ENCODE measurements around the gene GOLGB1. TPM values are rescaled to one million over a fixed set of nuclear protein-coding genes. Genes with fewer than 3 reads are reported as not detected.
"Not testable (repeated sequence)": the region's sequence is repeated elsewhere in the genome, so short reads cannot be mapped to it uniquely, and the experiment has no call there.

Gene GOLGB1
- total and polyA plus RNA-seq, 2 experiments from 2014 or later = 40.2 to 70.2 TPM

GRCh38 chr3:121750087-121750415 is 510 bp upstream of the GOLGB1 start:
- Histone ChIP-seq H3K79me2 (peaks cover 39% of the 10 kb centered on the region), H3K27me3 (no peaks in the 10 kb centered on the region), H3K9me2 (replicated peaks; ENCODE audit: insufficient read depth) (no peaks in the 10 kb centered on the region), H2AFZ (peak overlapping the region; percentile 37), H3K9me3 (ENCODE audit: low read depth) (no peaks in the 10 kb centered on the region), H3K4me1 (ENCODE audit: insufficient read depth) (peaks cover 11% of the 10 kb centered on the region), H4K20me1 (ENCODE audit: insufficient read depth, poor library complexity, severe bottlenecking) (peaks cover 31% of the 10 kb centered on the region), H3K27ac (peak overlapping the region; percentile 68), H3K4me3 (peak overlapping the region; percentile 35), H3K4me2 (peak overlapping the region; percentile 78), H3K36me3 (replicated peaks; ENCODE audit: insufficient read depth, low read depth) (no peaks in the 10 kb centered on the region)
- peak; percentile 8 for DNase-seq (ENCODE audit: low spot score)
- TF ChIP-seq EZH2 (IDR thresholded peaks at IDR 0.05; ENCODE audit: borderline replicate concordance) = no peak
- no peak for TF ChIP-seq CTCF (IDR thresholded peaks at IDR 0.05; ENCODE audit: poor library complexity)
- TF ChIP-seq EZH2phosphoT487 (IDR thresholded peaks at IDR 0.05; ENCODE audit: low read depth, severe bottlenecking, unreplicated experiment) = no peak
- 4% methylated on average over 9 of the region's 9 CpGs for whole genome bisulfite sequencing (ENCODE audit: low lambda C conversion rate, missing lambda C conversion rate)

DNA sequence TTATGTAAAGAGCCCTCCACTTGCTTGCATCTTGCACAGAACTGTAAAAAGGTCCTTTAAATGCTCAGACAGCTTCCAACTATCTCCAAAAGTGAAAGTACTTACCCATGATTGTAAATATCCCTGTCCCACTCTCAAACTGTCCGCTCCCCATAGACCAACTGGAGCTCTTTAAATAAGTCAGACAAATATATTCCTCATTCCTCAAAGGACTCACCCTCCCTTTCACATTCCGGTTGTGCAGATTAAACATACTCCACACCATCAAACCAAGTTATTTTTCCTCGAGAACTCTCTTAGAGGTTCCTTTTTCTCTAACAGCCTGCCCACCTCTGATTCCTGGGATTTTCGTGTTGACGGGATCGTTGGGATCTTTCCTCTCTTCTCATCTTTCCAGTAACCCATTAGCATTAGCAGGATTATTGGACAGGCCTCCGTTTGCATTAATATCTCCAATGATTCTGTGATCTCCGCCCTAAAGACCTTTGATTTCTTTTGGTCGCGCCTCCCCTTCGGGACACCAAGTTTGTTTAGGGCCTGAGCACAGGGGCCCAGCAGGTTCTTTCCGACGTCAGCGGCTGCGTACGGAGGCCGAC is 763 bp downstream of the GOLGB1 start:
- H3K36me3 ChIP-seq (replicated peaks; ENCODE audit: insufficient read depth, low read depth) = no peaks in the 10 kb centered on the region
- no peaks in the 10 kb centered on the region for H3K9me3 ChIP-seq (ENCODE audit: low read depth)
- peak overlapping the region; percentile 85 for H3K4me2 ChIP-seq
- peaks cover 11% of the 10 kb centered on the region for H3K4me1 ChIP-seq (ENCODE audit: insufficient read depth)
- peak overlapping the region; percentile 98 for H3K27ac ChIP-seq
- H3K79me2 ChIP-seq = peaks cover 52% of the 10 kb centered on the region
- peak overlapping the region; percentile 50 for H2AFZ ChIP-seq
- DNase-seq (ENCODE audit: low spot score) = peak; percentile 83
- no peaks in the 10 kb centered on the region for H3K9me2 ChIP-seq (replicated peaks; ENCODE audit: insufficient read depth)
- TF ChIP-seq EZH2phosphoT487 (IDR thresholded peaks at IDR 0.05; ENCODE audit: low read depth, severe bottlenecking, unreplicated experiment) = no peak
- TF ChIP-seq EZH2 (IDR thresholded peaks at IDR 0.05; ENCODE audit: borderline replicate concordance) = no peak
- no peak for TF ChIP-seq CTCF (IDR thresholded peaks at IDR 0.05; ENCODE audit: poor library complexity)
- peak overlapping the region; percentile 86 for H3K4me3 ChIP-seq
- no peaks in the 10 kb centered on the region for H3K27me3 ChIP-seq
- 2% methylated on average over 17 of the region's 17 CpGs for WGBS (ENCODE audit: low lambda C conversion rate, missing lambda C conversion rate)
- H4K20me1 ChIP-seq (ENCODE audit: insufficient read depth, poor library complexity, severe bottlenecking) = peaks cover 44% of the 10 kb centered on the region

DNA sequence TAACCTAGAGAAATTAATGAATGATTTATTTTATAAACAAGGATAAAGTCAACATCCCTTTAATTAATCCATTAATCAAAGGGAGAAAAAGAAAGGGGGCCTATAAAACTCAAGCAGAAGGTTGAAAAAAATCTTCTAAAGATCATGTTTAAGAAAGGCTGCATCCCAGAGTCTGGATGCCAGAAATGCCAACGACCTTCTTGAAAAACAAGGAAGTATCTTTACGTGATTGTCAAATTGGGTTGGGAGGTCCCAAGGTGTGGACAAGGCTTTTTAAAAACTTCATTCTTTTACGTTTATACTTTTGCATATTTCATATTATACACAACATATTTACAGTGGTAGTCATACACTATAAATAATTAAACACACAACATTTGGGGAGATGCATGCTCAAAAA is 1.6 kb downstream of the GOLGB1 start:
- Histone ChIP-seq H3K27me3 (no peaks in the 10 kb centered on the region), H3K36me3 (replicated peaks; ENCODE audit: insufficient read depth, low read depth) (no peaks in the 10 kb centered on the region), H3K9me3 (ENCODE audit: low read depth) (no peaks in the 10 kb centered on the region), H3K4me2 (peak overlapping the region; percentile 85), H2AFZ (no peak overlapping the region), H3K79me2 (peaks cover 60% of the 10 kb centered on the region), H3K4me1 (ENCODE audit: insufficient read depth) (peaks cover 11% of the 10 kb centered on the region), H3K4me3 (peak overlapping the region; percentile 86), H3K9me2 (replicated peaks; ENCODE audit: insufficient read depth) (no peaks in the 10 kb centered on the region), H3K27ac (peak overlapping the region; percentile 98), H4K20me1 (ENCODE audit: insufficient read depth, poor library complexity, severe bottlenecking) (peaks cover 51% of the 10 kb centered on the region)
- 33% methylated on average over 3 of the region's 3 CpGs for WGBS (ENCODE audit: low lambda C conversion rate, missing lambda C conversion rate)
- no peak for TF ChIP-seq EZH2phosphoT487 (IDR thresholded peaks at IDR 0.05; ENCODE audit: low read depth, severe bottlenecking, unreplicated experiment)
- no peak for TF ChIP-seq CTCF (IDR thresholded peaks at IDR 0.05; ENCODE audit: poor library complexity)
- TF ChIP-seq EZH2 (IDR thresholded peaks at IDR 0.05; ENCODE audit: borderline replicate concordance) = no peak
- no peak for DNase-seq (ENCODE audit: low spot score)

GRCh38 chr3:121743106-121743505 is 6.4 kb downstream of the GOLGB1 start:
- not testable (repeated sequence) for H3K27ac ChIP-seq; H3K9me3 ChIP-seq (ENCODE audit: low read depth); H3K9me2 ChIP-seq (replicated peaks; ENCODE audit: insufficient read depth); H2AFZ ChIP-seq; H3K4me3 ChIP-seq; H3K27me3 ChIP-seq; H3K4me2 ChIP-seq; H3K36me3 ChIP-seq (replicated peaks; ENCODE audit: insufficient read depth, low read depth); DNase-seq (ENCODE audit: low spot score)
- Histone ChIP-seq H4K20me1 (ENCODE audit: insufficient read depth, poor library complexity, severe bottlenecking) (peaks cover 81% of the 10 kb centered on the region), H3K79me2 (peaks cover 98% of the 10 kb centered on the region), H3K4me1 (ENCODE audit: insufficient read depth) (peaks cover 11% of the 10 kb centered on the region)
- whole genome bisulfite sequencing (ENCODE audit: low lambda C conversion rate, missing lambda C conversion rate) = 100% methylated on average over 2 of the region's 2 CpGs
